GM20431 (cell line): Measurements from ENCODE around the gene SYT8.

Source experiments
- in situ Hi-C: fragments of 300-500 bp; cut with MseI, MboI; formaldehyde crosslinking; loops from one replicate; pipeline ENCODE4 v1.15.0; 2020; ENCODE audit warnings: low sequenced_read_pairs; ENCODE audit not compliant: unreplicated experiment

SYT8 gene

GRCh38 chr11:1815751-1816150 is 19.0 kb upstream of the SYT8 start:
- in situ Hi-C loops, result loop anchor here (10.0 kb wide), 1 partner anchor 121 kb away; the partner anchor contains the start of gene KRTAP5-6

DNA sequence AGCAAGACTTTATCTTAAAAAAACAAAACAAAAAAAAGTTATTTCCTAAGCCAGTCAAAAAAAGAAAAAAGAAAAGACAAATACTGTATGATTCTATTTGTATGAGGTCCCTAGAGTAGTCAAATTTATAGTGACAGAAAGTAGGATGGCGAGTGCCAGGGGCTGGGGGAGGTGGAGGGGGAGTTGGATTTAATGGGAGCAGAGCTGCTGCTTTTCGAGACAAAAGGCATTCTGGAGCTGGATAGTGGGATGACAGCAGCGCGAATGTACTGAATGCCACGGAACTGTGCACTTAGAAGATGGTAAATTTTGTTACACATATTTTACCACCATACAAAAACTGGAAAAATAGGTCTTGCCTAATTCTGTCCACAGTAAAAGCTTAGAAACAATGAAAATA is 17.8 kb upstream of the SYT8 start:
- in situ Hi-C loops, result loop anchor here (10.0 kb wide), 1 partner anchor 122 kb away; the partner anchor contains the start of gene KRTAP5-6

GRCh38 chr11:1817511-1817910 is 17.3 kb upstream of the SYT8 start:
- in situ Hi-C loops, result loop anchor here (10.0 kb wide), 1 partner anchor 123 kb away; the partner anchor contains the start of gene KRTAP5-6

DNA sequence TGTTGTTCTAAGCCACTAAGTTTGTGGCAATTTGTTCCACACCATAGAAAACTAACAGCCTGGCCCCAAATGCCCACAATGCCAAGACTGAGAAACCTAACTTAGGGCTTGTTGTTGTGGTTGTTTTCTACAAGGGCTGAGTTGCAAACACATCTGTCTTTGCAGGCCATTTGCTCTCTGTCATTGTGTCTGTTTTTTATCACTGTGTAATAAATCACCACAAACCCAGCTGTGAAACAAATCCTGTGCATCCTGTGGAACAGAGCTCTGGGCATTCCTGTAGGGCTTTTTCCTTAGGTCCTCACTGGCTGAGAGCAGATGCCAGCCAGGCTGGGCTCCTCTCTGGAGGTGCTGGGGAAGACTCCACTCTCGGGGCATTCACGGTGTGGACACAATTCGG is 15.7 kb upstream of the SYT8 start:
- in situ Hi-C loops, result loop anchor here (10.0 kb wide), 1 partner anchor 124 kb away; the partner anchor contains the start of gene KRTAP5-6

GRCh38 chr11:1820463-1821325 is 14.1 kb upstream of the SYT8 start:
- in situ Hi-C loops, result no loop called here

GRCh38 chr11:1821562-1821961 is 13.2 kb upstream of the SYT8 start:
- in situ Hi-C loops, result no loop called here

GRCh38 chr11:1822648-1823375 is 12.0 kb upstream of the SYT8 start:
- in situ Hi-C loops, result no loop called here

DNA sequence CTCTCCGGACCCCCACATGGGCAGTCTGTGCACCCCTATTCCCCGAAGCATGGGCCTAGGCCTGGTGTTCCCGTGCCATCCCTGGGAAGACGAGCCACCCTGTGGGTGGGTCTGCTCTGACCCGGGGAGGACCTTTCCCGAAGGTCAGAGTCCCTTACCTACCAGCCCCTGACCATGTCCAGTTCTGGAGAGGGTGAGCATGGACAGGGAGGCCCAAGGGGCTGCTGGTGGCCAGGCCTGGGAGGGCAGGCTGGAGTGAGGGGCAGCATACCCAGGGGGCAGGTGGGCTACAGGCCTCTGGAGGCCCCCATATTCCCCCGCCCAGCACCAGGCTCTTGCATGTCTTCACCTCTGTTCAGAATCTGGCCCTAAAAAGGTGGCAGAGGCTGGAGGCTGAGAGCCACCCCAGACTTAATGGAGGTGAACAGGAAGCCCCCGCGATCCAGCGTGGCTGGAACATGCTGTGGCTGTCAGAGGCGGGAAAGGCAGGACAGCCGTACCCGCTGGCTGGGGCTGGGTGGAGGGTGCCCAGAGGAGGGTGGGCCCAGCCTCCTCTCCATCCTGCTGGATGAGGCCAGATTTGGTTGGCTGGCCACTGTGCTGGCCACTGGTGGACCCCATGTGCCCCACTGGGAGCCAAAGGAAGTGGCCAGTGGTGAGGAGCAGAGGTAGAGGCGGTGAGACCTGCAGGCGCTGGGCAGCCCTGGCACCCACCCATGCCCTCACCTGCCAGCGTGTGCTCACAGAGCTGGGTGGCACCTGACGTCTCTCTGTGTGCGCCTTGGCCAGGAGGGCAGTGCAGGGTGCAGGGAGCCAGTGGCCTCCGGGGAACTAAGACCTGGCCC is 11.2 kb upstream of the SYT8 start:
- in situ Hi-C loops, result no loop called here

DNA sequence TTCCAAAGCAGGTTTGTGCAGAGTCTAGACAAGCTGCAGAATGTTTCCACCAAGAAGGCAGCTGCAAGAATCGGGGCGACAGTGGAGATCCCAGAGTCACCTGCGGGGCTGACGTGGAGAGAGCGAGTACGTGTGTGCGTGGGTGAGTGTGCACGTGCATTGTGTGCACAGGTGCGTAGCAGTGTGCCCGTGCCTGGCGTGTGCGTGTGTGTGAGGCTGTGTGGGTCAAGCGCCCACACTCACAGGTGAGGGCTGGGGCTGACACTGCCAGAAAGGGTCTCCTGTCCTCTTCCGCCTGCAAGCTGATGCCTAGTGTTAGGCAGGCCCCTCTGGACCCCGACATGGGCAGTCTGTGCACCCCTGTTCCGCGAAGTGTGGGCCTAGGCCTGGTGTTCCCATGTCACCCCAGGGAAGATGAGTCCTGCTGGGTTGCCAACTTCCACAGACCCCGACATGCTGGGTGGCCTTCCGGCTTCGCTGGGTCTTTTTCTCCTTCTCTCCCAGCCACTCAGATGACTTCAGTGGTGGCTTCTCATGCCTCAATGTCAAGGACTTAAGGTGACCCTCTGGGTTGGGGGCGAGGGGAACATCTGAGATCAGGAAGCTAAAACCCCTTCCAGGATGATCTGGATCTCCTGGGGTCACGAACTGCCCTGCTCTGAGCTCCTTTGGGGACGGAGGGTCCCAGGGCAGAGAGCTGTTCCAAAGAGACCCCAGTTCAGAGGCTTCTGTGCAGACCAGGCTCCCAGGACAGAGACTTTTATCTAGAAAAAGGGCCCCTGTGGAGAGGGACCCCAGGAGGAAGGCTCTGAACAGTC is 10.4 kb upstream of the SYT8 start:
- in situ Hi-C loops, result no loop called here

- in situ Hi-C loops, result no loop called here
Observed at GRCh38 chr11:1825039-1825740, 9.6 kb upstream of the SYT8 start.

DNA sequence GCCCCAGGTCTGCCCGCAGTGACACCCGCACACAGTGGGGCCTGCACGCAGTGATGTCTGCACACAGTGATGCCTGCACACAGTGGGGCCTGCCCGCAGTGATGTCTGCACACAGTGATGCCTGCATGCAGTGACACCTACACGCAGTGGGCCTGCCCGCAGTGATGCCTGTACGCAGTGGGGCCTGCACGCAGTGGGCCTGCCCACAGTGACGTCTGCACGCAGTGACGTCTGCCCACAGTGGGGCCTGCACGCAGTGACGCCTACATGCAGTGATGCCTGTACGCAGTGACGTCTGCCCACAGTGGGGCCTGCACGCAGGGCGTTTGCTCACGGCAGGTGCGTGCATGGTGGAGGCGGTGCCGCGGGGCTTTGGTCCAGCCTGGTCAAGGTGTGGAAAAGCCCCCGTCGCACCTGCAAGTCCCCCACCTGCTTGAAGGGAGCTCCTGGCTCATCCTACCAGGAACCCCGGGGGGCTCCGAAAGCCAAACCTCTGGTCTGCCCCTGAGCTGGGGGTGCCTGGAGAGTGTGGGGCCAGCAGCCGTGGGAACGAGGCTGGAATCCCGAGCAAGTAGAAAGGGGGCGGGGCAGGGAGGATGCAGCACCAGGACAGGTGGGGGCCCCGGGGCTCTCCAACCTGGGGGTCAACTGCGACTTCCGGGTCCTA is 8.9 kb upstream of the SYT8 start:
- in situ Hi-C loops, result no loop called here

- in situ Hi-C loops, result no loop called here
Observed at GRCh38 chr11:1826552-1827094, 8.2 kb upstream of the SYT8 start.

- in situ Hi-C loops, result no loop called here
Observed at GRCh38 chr11:1827095-1827813, 7.5 kb upstream of the SYT8 start.

GRCh38 chr11:1827931-1828330 is 6.9 kb upstream of the SYT8 start:
- in situ Hi-C loops, result no loop called here

DNA sequence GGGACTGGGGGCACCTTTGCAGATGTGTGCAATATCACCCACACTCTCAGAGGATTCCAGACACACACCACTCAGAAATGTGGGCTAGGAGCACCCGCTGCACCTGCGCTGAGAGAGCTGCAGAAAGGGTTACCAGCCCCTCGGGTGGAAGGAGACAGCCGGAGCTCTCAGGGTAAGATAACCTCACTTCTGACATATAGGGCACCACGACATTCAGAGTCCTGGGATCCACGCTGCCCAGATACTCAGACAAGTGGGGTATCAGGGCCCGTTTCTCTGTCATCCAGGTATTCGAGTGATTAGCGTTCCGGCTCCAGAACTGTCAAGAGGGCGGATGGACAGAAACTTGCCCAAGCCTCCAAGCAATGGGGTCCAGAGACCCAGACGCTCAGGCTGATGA is 6.2 kb upstream of the SYT8 start:
- in situ Hi-C loops, result no loop called here

- in situ Hi-C loops, result no loop called here
Observed at GRCh38 chr11:1829039-1829820, 5.6 kb upstream of the SYT8 start.

- in situ Hi-C loops, result no loop called here
Observed at GRCh38 chr11:1830004-1830321, 4.8 kb upstream of the SYT8 start.
